MM.1S (cell line): ENCODE data around the gene TCF23.

Source experiments
- DNase-seq: peaks from one replicate; pipeline ENCODE4 v3.0.0-alpha.2; 2015
- H2AFZ ChIP-seq: fragments of 300-600 bp; sonication (generic); 2 replicates; pipeline ENCODE4 v1.6.0; 2016; ENCODE audit warnings: antibody characterized with exemption, low read length
- H3F3A ChIP-seq: fragments of 300-600 bp; sonication (generic); 2 replicates; pipeline ENCODE4 v1.6.1; 2016; ENCODE audit warnings: mild to moderate bottlenecking, antibody characterized with exemption, low read length, moderate library complexity, mixed read lengths; ENCODE audit not compliant: insufficient read depth
- H3K27ac ChIP-seq: fragments of 300-600 bp; sonication (generic); 2 replicates; pipeline ENCODE4 v1.5.1; 2016; ENCODE audit warnings: mild to moderate bottlenecking, low read length
- H3K27me3 ChIP-seq: fragments of 300-600 bp; sonication (generic); replicated peaks from 2 replicates; pipeline ENCODE4 v1.6.0; 2016; ENCODE audit warnings: low read length; ENCODE audit not compliant: insufficient read depth
- H3K36me3 ChIP-seq: fragments of 300-600 bp; sonication (generic); replicated peaks from 2 replicates; pipeline ENCODE4 v1.6.1; 2016; ENCODE audit warnings: mild to moderate bottlenecking, low read length, mixed read lengths; ENCODE audit not compliant: insufficient read depth
- H3K4me1 ChIP-seq: fragments of 300-600 bp; sonication (generic); 2 replicates; pipeline ENCODE4 v1.6.1; 2016; ENCODE audit warnings: low read length, mixed read lengths
- H3K4me2 ChIP-seq: fragments of 300-600 bp; sonication (generic); 2 replicates; pipeline ENCODE4 v1.6.0; 2016; ENCODE audit warnings: low read depth, low read length
- H3K4me3 ChIP-seq: fragments of 300-600 bp; sonication (generic); 2 replicates; pipeline ENCODE4 v1.5.1; 2016; ENCODE audit warnings: low read length, mixed read lengths
- H3K79me2 ChIP-seq: fragments of 300-600 bp; sonication (generic); 2 replicates; pipeline ENCODE4 v1.6.1; 2016; ENCODE audit warnings: mixed run types, low read length, mixed read lengths
- H3K9ac ChIP-seq: fragments of 300-600 bp; sonication (generic); 2 replicates; pipeline ENCODE4 v1.6.1; 2016; ENCODE audit warnings: low read length, mixed read lengths
- H3K9me2 ChIP-seq: fragments of 300-600 bp; sonication (generic); replicated peaks from 2 replicates; pipeline ENCODE4 v1.6.1; 2016; ENCODE audit warnings: mild to moderate bottlenecking, low read length, mixed read lengths; ENCODE audit not compliant: insufficient read depth
- H3K9me3 ChIP-seq: fragments of 300-600 bp; sonication (generic); replicated peaks from 2 replicates; pipeline ENCODE4 v1.6.1; 2016; ENCODE audit warnings: mild to moderate bottlenecking, low read length, mixed read lengths; ENCODE audit not compliant: insufficient read depth
- H4K20me1 ChIP-seq: fragments of 300-600 bp; sonication (generic); 2 replicates; pipeline ENCODE4 v1.6.1; 2016; ENCODE audit warnings: mild to moderate bottlenecking, low read length, moderate library complexity, mixed read lengths; ENCODE audit not compliant: insufficient read depth
- CTCF ChIP-seq: fragments of 300-600 bp; sonication (generic); IDR thresholded peaks from 2 replicates; pipeline ENCODE4 v1.5.1; 2016; ENCODE audit warnings: antibody characterized with exemption, low read length, mixed read lengths
- EZH2 ChIP-seq: fragments of 300-600 bp; sonication (generic); optimal IDR thresholded peaks from 2 replicates; pipeline ENCODE3; 2017; ENCODE audit warnings: low read depth, mild to moderate bottlenecking, antibody characterized with exemption, low read length, mixed read lengths
- EZH2phosphoT487 ChIP-seq: fragments of 300-600 bp; sonication (generic); IDR thresholded peaks from 2 replicates; pipeline ENCODE4 v1.6.1; 2018; ENCODE audit warnings: antibody characterized with exemption, low read length

TCF23 gene

GRCh38 chr2:27198627-27199026 is 49.8 kb downstream of the TCF23 start:
- Histone ChIP-seq H2AFZ (no peak overlapping the region), H3F3A (peaks cover 12% of the 10 kb centered on the region), H3K9me2 (no peaks in the 10 kb centered on the region), H3K4me2 (no peak overlapping the region), H3K4me3 (no peak overlapping the region), H4K20me1 (no peaks in the 10 kb centered on the region), H3K4me1 (peaks cover 17% of the 10 kb centered on the region), H3K9me3 (no peaks in the 10 kb centered on the region), H3K27me3 (no peaks in the 10 kb centered on the region), H3K36me3 (no peaks in the 10 kb centered on the region), H3K79me2 (no peaks in the 10 kb centered on the region), H3K27ac (no peak overlapping the region), H3K9ac (no peak overlapping the region)
- DNase-seq = no peak
- no peak for TF ChIP-seq EZH2phosphoT487
- TF ChIP-seq EZH2 = no peak
- TF ChIP-seq CTCF = no peak

- Histone ChIP-seq H3K4me1 (peaks cover 17% of the 10 kb centered on the region), H3K9me3 (no peaks in the 10 kb centered on the region), H3F3A (peaks cover 12% of the 10 kb centered on the region), H3K27ac (no peak overlapping the region), H4K20me1 (no peaks in the 10 kb centered on the region), H3K36me3 (no peaks in the 10 kb centered on the region; the same call in 1 of the 2 replicates), H3K79me2 (no peaks in the 10 kb centered on the region), H3K4me2 (no peak overlapping the region), H3K4me3 (no peak overlapping the region), H2AFZ (no peak overlapping the region), H3K27me3 (no peaks in the 10 kb centered on the region), H3K9me2 (no peaks in the 10 kb centered on the region), H3K9ac (no peak overlapping the region)
- TF ChIP-seq EZH2 (no peak), CTCF (no peak), EZH2phosphoT487 (no peak)
- DNase-seq = no peak
These were observed 50.4 kb downstream of the TCF23 start for GRCh38 chr2:27199241-27199640.

GRCh38 chr2:27201675-27202074 is 52.9 kb downstream of the TCF23 start:
- DNase-seq = no peak
- H3K79me2 ChIP-seq = no peaks in the 10 kb centered on the region
- no peak for TF ChIP-seq EZH2
- no peak for TF ChIP-seq CTCF
- TF ChIP-seq EZH2phosphoT487 = no peak
- H3K4me2 ChIP-seq = no peak overlapping the region
- H3K36me3 ChIP-seq = no peaks in the 10 kb centered on the region; the same call in 1 of the 2 replicates
- H3K27ac ChIP-seq = no peak overlapping the region
- H3K4me1 ChIP-seq = peaks cover 24% of the 10 kb centered on the region
- H2AFZ ChIP-seq = no peak overlapping the region
- peaks cover 10% of the 10 kb centered on the region for H3F3A ChIP-seq
- H3K9me2 ChIP-seq = no peaks in the 10 kb centered on the region
- H3K4me3 ChIP-seq = no peak overlapping the region
- H4K20me1 ChIP-seq = no peaks in the 10 kb centered on the region
- no peaks in the 10 kb centered on the region for H3K9me3 ChIP-seq
- H3K9ac ChIP-seq = no peak overlapping the region
- H3K27me3 ChIP-seq = no peaks in the 10 kb centered on the region
